Stimulated activated CD4-positive, alpha-beta T cell treated with anti-CD3 and anti-CD28 coated beads, Interleukin-4, amount 100 ng/mL, for 48 hours (primary cell): ENCODE results near the gene LIPA.
"Not testable (repeated sequence)": the region's sequence is repeated elsewhere in the genome, so short reads cannot be mapped to it uniquely, and the experiment has no call there.

Experiments used
- DNase-seq, 2 donors: peaks; one replicate each; pipeline ENCODE4 v3.0.0-alpha.2; 2020; ENCODE audit warnings: low read depth in 2 of 2

Gene LIPA

GRCh38 chr10:89251409-89252224 is at the start of gene LIPA:
Gene LIPA, minus strand, starts transcription at chr10:89251775. Its CDS starts 4,127 bp downstream, at chr10:89247648.
- DNase-seq: peak; percentile 79 to 91

- no peak for DNase-seq
Observed at GRCh38 chr10:89301232-89301631, 49.7 kb upstream of the LIPA start.

GRCh38 chr10:89299031-89299430 is 47.5 kb upstream of the LIPA start:
- no peak for DNase-seq

- no peak for DNase-seq
Observed at GRCh38 chr10:89297791-89298190, 46.2 kb upstream of the LIPA start.

GRCh38 chr10:89297356-89297755 is 45.8 kb upstream of the LIPA start:
- no peak for DNase-seq

GRCh38 chr10:89296220-89296648 is 44.7 kb upstream of the LIPA start:
- no peak for DNase-seq

GRCh38 chr10:89295597-89295996 is 44.0 kb upstream of the LIPA start:
- no peak for DNase-seq

GRCh38 chr10:89294721-89295239 is 43.2 kb upstream of the LIPA start:
- DNase-seq: no peak

- not testable (repeated sequence) for DNase-seq
Observed at GRCh38 chr10:89285303-89285702, 33.7 kb upstream of the LIPA start.

GRCh38 chr10:89284711-89285110 is 33.1 kb upstream of the LIPA start:
- not testable (repeated sequence) for DNase-seq

- DNase-seq: no peak
Observed at GRCh38 chr10:89283936-89284475, 32.4 kb upstream of the LIPA start.

GRCh38 chr10:89283025-89283935 is 31.7 kb upstream of the LIPA start:
- DNase-seq: no peak

- no peak for DNase-seq
Observed at GRCh38 chr10:89281606-89282395, 30.2 kb upstream of the LIPA start.

- no peak for DNase-seq
Observed at GRCh38 chr10:89280508-89280907, 28.9 kb upstream of the LIPA start.

- DNase-seq: no peak
Observed at GRCh38 chr10:89279421-89279869, 27.9 kb upstream of the LIPA start.

GRCh38 chr10:89278900-89279392 is 27.4 kb upstream of the LIPA start:
- DNase-seq: no peak

GRCh38 chr10:89278034-89278535 is 26.5 kb upstream of the LIPA start:
- no peak for DNase-seq

- no peak for DNase-seq
Observed at GRCh38 chr10:89275383-89275782, 23.8 kb upstream of the LIPA start.

- no peak for DNase-seq
Observed at GRCh38 chr10:89274928-89275327, 23.4 kb upstream of the LIPA start.

- DNase-seq: no peak
Observed at GRCh38 chr10:89273680-89274079, 22.1 kb upstream of the LIPA start.

- DNase-seq: no peak
Observed at GRCh38 chr10:89271532-89271931, 20.0 kb upstream of the LIPA start.
